ENCODE results near the gene PLD6.

DNA sequence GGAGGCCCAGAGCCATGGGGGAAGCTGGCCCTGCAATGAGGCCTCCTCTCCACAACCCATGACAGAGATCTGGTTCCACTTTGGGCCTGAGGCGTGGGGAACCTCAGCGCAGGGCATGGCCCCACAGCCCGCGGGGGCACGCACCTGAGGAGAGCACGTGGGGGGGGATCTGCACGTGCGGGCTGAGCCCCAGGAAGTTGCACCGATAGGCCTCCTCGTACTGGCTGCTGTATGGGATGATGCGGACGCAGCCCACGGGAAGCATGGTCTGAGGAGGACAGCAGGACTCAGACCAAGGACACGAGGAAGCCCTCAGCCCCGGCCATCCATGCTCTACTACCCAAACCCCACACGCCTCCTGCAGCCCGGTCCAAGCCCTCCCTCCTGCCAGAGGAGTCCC, 10.1 kb upstream of the PLD6 start:
- TF ChIP-seq EP300 (IDR thresholded peaks at IDR 0.05) (no peak), POLR2A (IDR thresholded peaks at IDR 0.05) (no peak)
- TF ChIP-seq, protein P1, sequence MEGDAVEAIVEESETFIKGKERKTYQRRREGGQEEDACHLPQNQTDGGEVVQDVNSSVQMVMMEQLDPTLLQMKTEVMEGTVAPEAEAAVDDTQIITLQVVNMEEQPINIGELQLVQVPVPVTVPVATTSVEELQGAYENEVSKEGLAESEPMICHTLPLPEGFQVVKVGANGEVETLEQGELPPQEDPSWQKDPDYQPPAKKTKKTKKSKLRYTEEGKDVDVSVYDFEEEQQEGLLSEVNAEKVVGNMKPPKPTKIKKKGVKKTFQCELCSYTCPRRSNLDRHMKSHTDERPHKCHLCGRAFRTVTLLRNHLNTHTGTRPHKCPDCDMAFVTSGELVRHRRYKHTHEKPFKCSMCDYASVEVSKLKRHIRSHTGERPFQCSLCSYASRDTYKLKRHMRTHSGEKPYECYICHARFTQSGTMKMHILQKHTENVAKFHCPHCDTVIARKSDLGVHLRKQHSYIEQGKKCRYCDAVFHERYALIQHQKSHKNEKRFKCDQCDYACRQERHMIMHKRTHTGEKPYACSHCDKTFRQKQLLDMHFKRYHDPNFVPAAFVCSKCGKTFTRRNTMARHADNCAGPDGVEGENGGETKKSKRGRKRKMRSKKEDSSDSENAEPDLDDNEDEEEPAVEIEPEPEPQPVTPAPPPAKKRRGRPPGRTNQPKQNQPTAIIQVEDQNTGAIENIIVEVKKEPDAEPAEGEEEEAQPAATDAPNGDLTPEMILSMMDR (IDR thresholded peaks at IDR 0.05): no peak

All from gastroesophageal sphincter (tissue), 3 donors.